Endothelial cell of umbilical vein (primary cell): ENCODE results near the gene SON.
"Not testable (repeated sequence)": the region's sequence is repeated elsewhere in the genome, so short reads cannot be mapped to it uniquely, and the experiment has no call there.

ENCODE experiments used
- CTCF ChIP-seq, 2 donors: IDR thresholded peaks; 1 replicate in 1 of 2; 2 replicates in 1 of 2; pipeline ENCODE4 v1.5.1; 2011; ENCODE audit warnings: low read length in 2 of 2, mild to moderate bottlenecking in 2 of 2, moderate library complexity in 2 of 2, control low read depth in 1 of 2, inconsistent platforms in 1 of 2, low read depth in 1 of 2; ENCODE audit not compliant: insufficient read depth in 1 of 2; ENCODE audit errors: extremely low read depth in 1 of 2
- EZH2 ChIP-seq: IDR thresholded peaks from 2 replicates; pipeline ENCODE4 v1.6.1; 2012; ENCODE audit warnings: borderline replicate concordance, low read depth, mild to moderate bottlenecking, moderate library complexity, low read length, inconsistent platforms; ENCODE audit not compliant: severe bottlenecking
- GATA2 ChIP-seq: IDR thresholded peaks from 2 replicates; pipeline ENCODE4 v1.7.0; 2011; ENCODE audit warnings: low read depth, mild to moderate bottlenecking, moderate library complexity, mixed read lengths, low read length; ENCODE audit not compliant: insufficient read length, insufficient read depth
- POLR2A ChIP-seq: IDR thresholded peaks from 2 replicates; pipeline ENCODE4 v1.6.1; 2012; ENCODE audit warnings: low read depth, mild to moderate bottlenecking, control low read depth, low read length
- POLR2AphosphoS5 ChIP-seq: IDR thresholded peaks from 2 replicates; pipeline ENCODE4 v1.6.1; 2012; ENCODE audit warnings: low read depth, mild to moderate bottlenecking, control low read depth, low read length, moderate library complexity; ENCODE audit not compliant: insufficient read depth

- not testable (repeated sequence) for TF ChIP-seq POLR2A; CTCF (IDR thresholded peaks at IDR 0.05; ENCODE audit: extremely low read depth in 1 of 2, insufficient read depth in 1 of 2, low read depth in 1 of 2, low read length in 2 of 2); EZH2; GATA2; POLR2AphosphoS5
Measured at GRCh38 chr21:33617565-33617964, 74.7 kb downstream of the SON start.
